Peyer's patch (tissue), 4 donors: ENCODE data around the gene IGF2R.

Source experiments
- POLR2A ChIP-seq, 2 donors: fragments of 450-650 bp; IDR thresholded peaks; one replicate each; pipeline ENCODE4 v1.5.1; 2017; ENCODE audit warnings: antibody characterized with exemption in 2 of 2, mild to moderate bottlenecking in 2 of 2, moderate library complexity in 2 of 2
- TF ChIP-seq, protein P1 (sequence below), 6 experiments: fragments of 450-650 bp in 4 of 6; fragments of 200-600 bp in 2 of 6; sonication (generic) in 1 of 6; IDR thresholded peaks; one replicate each; pipeline ENCODE4 v1.5.1; 2017 to 2019; ENCODE audit warnings: antibody characterized with exemption in 6 of 6, mild to moderate bottlenecking in 3 of 6, moderate library complexity in 1 of 6

DNA sequence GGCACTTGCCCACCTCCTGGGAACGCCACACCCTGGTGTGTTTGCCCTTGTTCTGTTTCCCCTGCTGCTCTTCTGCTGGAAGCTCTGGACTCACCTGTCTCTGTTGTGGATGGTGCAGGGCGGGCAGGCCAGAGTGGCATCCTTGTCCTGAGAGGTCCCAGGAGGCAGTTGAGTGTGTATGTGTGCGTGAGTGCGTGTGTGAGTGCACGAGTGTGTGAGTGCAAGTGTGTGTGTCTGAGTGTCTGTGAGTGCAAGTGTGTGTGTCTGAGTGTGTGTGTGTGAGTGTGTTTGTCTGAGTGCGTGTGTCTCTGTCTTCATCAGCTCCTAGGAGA, 12.2 kb downstream of the IGF2R start:
- TF ChIP-seq POLR2A (IDR thresholded peaks at IDR 0.05), result no peak
- TF ChIP-seq, protein P1, sequence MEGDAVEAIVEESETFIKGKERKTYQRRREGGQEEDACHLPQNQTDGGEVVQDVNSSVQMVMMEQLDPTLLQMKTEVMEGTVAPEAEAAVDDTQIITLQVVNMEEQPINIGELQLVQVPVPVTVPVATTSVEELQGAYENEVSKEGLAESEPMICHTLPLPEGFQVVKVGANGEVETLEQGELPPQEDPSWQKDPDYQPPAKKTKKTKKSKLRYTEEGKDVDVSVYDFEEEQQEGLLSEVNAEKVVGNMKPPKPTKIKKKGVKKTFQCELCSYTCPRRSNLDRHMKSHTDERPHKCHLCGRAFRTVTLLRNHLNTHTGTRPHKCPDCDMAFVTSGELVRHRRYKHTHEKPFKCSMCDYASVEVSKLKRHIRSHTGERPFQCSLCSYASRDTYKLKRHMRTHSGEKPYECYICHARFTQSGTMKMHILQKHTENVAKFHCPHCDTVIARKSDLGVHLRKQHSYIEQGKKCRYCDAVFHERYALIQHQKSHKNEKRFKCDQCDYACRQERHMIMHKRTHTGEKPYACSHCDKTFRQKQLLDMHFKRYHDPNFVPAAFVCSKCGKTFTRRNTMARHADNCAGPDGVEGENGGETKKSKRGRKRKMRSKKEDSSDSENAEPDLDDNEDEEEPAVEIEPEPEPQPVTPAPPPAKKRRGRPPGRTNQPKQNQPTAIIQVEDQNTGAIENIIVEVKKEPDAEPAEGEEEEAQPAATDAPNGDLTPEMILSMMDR (IDR thresholded peaks at IDR 0.05), result no peak
